GM18868 (cell line): Measurements from ENCODE around the gene GRIK3.
"Not testable (repeated sequence)": the region's sequence is repeated elsewhere in the genome, so short reads cannot be mapped to it uniquely, and the experiment has no call there.

Experiments
- ATAC-seq: cut with Tn5 transposase; IDR thresholded peaks from one replicate; pipeline ENCODE4 v1.9.1; 2021; ENCODE audit warnings: mild to moderate bottlenecking, moderate library complexity; ENCODE audit not compliant: unreplicated experiment

Gene GRIK3

DNA sequence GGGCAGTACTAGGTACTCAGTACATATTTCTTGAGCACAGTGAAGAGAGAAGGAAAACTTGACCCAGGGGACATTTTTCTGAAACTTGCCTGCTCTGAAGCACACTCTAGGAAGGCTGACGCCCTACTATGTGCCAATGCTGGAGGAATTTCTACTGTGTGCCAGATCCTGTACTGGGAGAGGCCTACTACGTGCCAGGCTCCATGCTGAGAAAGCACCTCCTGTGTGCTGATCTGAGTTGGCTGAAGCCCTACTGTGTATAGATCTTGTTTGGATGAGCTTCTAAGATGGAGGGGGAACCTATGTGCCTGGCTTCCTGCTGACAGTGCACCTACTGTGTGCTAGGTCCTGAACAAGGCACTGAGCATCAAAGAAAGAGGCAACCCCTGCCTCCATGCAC lies 86.2 kb downstream of the GRIK3 start:
- ATAC-seq, result no peak

DNA sequence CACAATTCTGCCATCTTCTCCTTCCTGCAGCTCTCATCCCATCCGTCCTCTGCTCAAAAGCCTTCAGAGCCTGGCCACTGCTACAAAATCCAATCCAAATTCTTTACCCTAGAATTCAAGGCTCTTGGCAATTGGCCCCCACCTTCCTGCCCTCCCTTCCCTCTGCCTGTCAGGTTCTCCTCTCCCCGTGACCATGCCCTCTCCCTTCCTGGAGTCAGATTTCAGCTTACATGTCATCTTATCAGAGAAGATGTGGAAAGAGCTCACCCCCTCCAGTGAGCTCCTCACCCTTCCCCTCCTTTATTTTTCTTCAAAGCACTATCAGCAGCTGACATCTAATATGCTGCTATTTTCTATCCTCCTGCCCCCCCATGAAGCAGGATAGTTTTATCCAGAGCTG lies 86.9 kb downstream of the GRIK3 start:
- no peak for ATAC-seq

DNA sequence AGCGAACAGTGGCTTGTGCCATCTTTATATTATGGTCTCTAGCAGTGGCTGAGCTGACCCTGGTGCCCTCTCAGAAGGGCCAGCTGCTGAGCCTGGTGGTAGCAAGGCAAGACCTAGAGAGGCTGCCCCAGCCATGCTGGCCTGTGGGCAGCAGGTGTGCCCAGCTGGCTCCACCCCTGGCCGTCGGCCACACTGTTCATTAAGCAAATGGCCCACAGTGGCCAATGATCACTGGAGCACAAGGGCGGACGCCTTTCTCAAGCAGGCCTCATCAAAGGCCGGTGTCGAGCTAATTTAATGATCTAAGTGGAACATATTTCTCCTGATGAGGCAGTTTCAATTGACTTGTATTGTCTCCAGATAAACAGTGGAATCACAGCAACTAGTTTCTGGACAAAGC lies 89.4 kb downstream of the GRIK3 start:
- ATAC-seq, result no peak

DNA sequence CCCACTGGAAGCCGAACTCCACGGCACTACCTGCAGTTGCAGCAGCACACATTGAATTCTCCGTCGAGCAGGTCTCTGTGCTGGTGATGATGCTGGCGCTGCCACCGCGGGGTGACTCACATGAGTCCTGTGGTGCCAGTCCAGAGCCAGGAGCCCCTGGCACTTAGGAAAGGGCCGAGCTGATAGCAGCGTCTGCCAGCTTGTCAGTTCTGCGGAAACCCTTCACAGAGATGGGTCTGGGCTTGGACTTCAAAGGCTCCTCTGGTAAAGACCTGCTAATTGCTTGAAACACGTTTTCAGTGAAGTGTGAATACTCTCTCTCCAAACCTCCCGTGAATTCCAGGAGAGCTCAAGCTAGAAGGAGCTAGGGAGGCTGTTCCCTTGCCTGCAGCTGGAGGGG lies 92.2 kb downstream of the GRIK3 start:
- ATAC-seq, result no peak

DNA sequence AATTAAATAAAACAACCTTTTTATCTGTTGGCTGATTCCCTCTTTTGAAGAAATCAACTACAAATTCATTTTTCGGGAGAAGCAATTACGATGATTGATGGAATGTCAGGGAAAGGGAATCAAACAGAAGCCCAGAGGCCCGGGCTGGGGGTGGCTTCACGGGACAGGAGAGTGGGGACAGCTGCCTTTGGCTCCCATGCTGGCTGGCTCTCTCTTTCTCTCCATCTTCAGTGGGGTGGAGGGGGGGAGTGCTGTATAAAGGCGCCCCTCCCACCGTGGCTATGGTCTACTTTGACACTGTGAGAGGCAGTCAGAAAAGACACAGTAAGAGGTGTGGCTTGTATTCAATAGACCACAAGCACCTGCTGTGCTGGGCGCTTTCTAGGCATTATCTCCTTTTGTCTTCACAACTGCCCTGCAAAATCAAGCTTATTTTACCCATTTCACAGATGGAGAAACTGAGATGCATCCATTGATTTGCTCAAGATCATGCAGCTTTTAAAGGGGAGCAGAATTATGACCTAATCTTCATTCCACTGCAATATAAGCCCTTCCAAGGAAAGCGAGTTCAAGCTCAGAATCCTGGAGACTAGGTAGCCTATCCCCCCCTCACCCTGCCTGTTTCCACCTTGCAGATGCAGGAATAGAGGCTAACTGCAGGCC lies 92.9 kb downstream of the GRIK3 start:
- ATAC-seq, result no peak

DNA sequence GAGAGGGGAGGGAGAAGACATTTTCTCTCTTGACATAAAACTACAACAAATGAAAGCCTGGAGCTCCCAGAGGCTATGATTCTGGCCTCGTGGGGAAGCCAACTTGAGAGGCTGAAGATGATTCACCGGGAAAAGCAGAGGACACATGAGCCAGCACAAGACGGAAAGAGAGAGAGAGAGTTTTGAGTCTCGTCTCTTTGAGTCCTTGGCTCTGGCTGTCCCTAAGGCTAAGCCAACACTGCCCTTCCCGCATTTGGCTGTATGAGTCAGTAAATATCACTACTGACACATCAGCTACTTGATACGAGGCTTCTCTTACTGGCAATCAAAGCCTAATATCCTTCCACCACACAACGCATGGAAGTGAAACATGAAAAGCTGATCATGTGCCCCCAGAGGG lies 95.5 kb downstream of the GRIK3 start:
- ATAC-seq, result no peak

DNA sequence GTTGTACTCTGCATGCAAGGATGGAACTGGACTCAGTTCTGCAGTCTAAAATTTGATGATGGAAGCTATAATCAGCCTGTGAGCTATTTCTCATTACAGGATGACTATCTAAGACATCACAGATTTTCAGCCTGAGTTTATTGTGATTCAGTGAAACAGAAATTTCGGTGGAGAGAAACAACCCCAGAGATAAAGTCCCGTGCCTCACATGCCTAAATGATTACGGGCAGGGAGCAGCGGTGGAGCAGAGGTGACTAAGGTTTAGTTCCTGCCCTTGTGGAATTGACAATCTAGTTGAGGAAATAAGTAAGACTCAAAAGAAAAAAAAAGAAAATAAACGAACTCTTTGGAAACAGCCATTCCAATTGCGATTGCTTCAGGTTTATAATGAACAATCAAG lies 96.9 kb downstream of the GRIK3 start:
- ATAC-seq, result no peak

DNA sequence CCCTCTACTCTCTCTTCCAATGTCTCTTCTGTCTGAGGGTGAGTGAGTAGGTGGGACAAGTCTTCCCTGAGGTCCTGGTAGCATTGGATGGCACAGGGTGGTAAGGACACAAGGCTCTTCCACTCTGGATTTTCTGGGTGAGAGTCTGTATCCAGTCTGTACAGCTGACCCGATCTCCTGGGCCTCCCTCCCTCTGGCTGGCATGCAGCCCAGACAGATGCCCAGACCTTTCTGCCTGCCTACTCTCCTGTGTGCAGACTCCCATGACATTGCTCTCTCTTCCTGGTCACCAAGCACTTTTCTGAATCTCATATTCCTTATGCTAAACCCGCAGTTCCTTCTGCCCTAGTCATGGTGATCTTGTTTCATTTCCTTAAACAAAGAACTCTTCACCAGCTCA lies 100.3 kb downstream of the GRIK3 start:
- no peak for ATAC-seq

DNA sequence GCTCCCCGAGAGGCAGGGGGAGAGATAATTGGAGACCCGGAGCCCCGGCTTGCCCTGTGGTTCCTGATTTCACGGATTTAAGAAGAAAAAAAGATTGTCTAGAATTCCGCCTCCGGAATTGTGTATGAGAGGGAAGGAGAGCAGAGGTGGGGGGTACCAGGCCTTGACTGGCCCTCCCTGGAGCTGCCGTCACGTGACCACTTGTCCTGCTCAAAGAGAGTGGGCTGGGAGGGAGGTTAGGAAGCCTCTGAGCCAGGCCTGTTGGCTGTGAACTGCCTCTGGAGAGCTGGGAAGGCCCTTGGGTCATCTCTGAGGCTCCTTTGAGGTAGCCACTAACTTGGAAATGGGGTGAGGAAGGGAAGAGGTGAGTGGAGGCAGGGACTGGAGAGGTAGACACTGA lies 106.5 kb downstream of the GRIK3 start:
- ATAC-seq, result no peak

DNA sequence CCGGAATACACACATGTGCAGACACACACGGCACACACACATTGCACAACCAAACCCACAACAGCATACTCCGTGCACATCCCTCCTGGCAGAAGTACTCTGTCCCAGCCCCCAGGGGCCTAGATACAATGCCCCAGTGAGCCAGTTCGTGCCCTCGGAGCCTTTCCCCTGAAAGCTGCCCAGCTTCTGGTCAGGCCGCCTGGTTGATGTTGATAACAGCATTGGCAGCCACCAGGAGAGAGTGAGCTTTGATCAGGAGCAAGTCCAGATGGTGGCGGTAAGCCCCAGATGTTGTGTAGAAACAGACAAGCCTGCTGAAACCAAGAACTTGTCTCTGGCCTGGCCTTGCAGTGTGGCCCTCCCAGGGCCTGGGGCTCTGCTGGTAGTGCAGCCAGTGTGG lies 109.1 kb downstream of the GRIK3 start:
- no peak for ATAC-seq

DNA sequence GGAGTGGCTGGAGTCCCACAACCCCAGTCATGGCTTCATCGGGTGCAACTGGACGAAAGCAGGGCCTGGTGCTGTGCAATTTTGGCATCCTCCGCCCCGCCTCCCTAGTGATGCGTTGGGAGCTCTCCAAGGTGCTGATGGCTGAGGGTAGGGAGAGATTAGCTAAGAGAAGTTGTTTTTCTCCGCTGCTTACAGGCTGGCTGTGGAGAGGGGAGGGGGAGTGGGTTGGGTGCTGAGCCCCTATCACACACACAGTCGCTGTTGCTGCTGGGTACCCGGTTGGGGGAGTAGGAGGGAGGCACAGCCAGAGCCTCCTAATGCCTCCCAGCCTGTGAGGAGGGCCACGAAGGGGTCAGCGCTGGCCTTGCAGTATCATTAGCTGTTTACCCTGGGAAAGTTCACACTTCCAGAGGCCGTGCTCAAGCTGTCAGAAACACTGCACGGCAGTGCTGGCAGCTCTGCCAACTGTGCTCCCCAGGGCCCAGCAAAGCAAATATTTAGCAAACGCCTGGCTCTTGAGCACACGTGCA lies 110.0 kb downstream of the GRIK3 start:
- no peak for ATAC-seq

DNA sequence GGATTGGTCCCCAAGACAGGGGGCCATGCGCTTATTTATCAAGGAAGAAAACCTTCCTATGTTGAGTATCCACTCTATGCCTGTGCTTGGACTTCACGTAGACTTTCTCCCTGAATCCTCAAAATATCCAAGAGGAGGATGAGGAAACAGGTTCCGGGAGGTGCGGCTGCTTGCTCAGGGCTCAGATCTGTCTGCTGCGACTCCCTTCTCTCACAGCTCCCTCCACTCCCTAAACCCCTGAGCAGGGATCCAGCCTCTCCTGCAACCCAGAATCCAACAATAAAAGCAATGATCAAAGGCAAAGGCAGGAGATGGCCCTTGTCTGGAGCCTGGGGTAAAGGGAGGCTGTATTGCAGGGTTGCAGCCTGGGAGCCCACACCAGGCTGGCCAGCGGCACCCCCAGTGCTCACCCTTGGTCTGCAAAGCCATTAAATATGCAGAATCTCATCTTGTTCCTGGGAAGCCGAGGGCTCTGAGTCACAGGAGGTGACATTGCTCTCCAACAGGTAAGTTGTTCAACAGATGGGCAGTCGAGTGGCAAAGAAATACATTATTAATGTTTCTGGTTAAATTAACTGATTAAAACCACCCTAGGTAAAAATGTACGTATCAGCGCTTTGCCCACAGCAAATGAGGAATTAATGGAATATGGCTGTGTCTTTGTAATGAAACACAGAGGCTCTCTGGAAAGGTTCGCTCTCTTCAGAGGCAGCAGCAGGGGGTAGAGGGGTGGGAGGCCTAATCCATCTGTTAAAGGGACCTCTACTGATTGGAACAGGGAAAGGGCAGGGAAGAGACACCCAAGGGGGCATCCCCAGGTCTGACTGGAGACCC lies 111.5 kb downstream of the GRIK3 start:
- no peak for ATAC-seq

DNA sequence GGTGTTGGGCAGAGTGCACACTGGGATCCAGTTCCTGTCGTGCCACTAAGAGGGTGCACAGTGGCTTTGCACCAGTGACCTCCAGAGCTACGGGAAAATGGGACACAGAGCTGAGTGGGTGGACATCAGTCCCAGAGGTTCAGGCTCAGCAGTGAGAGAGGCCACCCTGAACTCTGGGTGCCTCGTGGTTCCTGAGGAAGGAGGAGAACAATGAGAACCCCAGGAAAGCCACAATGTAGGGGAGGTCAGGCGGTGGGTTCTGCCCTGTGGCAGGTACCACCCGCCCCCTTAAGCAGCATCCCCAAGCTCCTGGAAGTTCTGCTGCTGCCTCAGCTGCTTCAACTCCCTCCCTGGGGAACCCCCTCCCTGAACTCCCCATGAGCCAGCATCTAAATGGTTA lies 112.2 kb downstream of the GRIK3 start:
- ATAC-seq, result no peak

DNA sequence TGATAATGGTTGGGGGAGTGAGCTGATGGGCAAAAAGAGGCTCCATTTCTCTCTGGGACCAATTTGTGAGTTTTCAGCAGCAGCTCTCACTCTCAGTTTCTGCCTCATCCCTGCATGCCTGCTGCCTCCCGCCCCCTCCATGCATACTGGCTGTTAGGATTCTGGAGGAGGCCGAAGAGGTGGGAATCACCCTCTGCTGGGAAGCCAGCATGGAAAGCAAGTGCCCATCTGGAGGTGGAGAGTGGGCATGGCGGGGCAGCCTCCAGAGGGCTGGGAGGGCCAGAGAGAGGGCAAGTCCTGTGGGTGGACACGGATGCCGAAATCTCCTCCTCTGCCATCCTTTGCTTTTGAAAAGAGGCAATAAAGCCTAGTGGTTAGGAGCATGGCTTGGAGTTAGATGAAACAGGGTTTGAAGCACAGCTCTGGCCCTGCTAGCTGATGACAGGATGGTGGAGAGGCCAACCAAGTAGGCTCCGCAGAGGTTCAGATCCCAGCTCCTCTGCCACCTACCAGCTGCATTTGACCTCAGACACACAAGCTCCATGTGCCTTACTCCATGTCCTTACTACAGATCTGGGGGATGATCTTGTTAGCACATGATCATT lies 113.4 kb downstream of the GRIK3 start:
- ATAC-seq, result no peak

DNA sequence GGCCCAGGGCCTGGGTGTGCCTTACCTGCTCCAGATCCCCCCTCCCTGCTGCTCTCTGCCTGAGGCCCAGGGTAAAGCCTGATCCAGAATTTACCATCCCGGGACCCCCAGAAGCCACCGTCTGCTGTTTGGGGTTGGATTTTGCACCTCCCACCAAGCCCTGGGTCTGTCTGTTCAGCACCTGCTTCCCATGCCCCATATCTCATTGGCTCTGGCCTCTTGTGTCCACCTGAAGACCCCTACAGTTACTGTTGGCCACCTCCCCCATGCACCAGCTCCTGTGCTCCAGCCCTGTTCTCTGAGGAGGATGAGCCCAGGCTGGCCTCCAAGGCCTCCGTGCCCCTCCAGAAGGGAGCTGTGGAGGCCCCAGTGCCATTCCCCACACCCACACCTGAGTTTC lies 113.9 kb downstream of the GRIK3 start:
- no peak for ATAC-seq

DNA sequence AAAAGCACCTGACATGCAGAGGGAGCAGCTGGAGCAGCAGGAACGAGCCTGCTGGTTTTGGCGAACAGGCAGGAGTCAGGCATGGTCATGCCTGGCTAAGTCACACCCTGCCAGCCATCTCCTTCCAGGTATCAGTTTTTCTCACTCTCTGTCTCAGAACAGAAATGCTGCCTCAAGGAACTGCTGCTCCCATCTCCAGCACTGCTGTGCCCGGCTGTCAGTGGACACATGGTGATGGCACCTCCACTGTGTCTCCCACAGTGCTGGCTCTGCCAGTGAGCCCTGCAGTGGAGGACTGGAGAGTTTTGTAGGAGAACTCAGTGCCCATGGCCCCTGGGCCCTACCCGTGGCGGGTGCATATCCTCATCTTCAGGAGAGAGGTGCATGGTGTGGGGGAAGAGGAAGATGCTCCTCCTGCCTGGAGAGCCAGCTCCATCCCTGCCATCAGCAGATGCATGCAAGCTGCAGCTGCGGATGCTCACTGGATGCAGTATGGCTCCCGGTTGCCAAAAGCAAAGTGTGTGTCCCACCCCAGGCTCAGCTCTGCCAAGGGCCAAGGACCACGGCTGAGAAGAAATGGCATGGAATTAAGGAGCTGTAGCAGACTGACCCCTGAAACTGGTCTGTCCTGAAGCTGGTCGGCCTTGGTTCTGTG lies 114.7 kb downstream of the GRIK3 start:
- ATAC-seq, result no peak

DNA sequence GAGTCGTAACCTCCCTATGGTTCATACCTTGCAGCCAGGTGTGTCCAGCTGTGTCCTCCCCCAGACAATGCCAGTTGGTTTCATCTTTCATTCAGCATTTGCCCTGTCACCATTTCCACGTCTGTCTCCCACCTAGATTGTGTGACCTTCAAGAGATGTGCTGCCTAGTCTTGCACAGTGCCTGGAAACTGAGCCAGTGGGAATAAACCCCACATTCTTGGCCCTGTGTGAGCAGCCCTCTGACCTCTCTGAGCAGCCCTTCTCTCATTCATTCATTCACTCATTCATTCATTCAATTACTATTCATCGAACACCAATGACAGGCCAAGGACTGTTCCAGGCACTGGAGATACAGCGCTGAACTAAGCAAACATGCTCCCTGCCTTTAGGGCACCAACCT lies 115.7 kb downstream of the GRIK3 start:
- ATAC-seq, result no peak

DNA sequence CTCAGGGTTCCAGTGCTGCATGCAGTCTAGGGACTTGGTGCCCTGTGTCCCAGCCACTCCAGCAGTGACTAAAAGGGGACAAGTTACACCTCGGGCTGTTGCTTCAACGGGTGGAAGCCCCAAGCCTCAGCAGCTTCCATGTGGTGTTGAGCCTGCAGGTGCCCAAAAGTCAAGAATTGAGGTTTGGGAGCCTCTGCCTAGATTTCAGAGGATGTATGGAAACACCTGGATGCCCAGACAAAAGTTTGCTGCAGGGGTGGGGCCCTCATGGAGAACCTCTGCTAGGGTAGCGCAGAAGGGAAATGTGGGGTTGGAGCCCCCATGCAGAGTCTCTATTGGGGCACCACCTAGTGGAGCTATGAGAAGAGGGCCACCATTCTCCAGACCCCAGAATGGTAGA lies 117.8 kb downstream of the GRIK3 start:
- not testable (repeated sequence) for ATAC-seq

DNA sequence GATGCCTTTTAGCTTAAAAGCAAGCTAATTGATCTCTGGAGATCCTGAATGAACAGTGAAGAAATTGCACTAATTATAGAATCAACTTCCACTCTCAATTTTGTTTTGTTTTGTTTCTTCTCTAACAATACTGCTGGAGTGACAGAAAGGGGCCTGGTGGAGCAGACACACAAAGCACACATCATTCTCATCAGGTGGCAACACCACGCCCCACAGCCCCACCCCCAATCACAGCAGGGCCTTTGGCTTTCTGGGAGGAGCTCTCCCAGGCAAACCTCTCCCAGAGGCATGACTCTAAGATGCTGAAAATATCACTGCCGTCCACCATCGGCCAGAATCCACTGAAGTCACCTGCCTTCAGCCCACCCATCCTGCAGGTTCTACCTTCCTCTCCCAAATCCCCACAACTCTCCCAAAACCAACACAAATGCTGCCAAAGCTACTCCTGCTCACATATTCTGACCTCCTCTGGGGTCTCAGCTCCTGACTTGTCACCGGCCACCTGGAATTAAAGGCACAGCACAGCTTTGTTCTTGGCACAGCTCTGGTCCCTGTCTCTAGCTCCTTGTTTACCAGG lies 120.7 kb downstream of the GRIK3 start:
- no peak for ATAC-seq

DNA sequence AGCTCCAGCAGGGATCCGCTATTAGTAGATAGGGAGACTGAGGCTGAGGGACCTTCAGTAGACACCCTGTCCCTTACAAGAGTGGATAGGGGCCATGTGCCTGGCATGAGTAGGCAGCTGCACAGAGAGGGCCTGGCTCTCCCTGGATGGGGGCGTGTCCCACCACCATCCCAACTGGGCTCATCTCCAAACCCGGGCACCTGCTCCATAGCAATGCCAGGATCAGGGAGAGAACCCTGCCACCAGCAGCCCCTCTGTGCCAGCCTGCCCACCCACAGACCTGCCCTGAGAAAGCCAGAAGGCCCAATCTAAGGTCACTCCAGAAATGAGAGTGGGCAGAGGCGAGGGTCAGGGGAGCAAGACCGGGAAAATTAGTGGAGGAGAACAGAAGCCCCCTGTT lies 121.3 kb downstream of the GRIK3 start:
- no peak for ATAC-seq

DNA sequence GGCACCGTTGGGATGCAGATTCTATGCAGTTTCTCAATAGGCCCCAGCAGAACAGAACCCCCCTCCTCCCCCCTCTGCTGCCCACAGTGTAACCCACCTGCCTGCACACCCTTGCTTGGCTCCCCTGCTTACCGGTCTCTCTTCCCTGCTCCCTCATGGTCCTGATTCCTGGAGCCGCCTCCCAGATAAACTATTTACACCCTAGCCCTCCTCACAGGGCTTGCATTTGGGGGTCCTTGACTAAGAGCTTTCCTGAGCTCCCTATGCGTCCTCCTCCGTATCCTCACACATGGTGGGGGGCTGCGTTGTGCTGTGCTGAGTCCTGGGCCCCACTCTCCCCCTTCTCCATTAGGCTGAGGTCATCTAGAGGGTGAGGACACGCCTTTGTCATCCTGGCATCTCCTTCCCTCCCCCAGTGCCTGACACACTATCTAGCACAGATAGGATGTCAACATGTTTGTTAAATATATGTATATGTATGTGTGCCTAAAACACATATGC lies 121.9 kb downstream of the GRIK3 start:
- ATAC-seq, result no peak
